SKM-1 treated with dmso at 0.1 percent for 144 hours (cell line): ENCODE measurements around the gene YWHAE.
"Not testable (repeated sequence)": the region's sequence is repeated elsewhere in the genome, so short reads cannot be mapped to it uniquely, and the experiment has no call there.

ENCODE experiments used
- DNase-seq: peaks from one replicate; lab custom pipeline; 2025; ENCODE audit not compliant: unreplicated experiment; lab: John Stamatoyannopoulos, UW

The YWHAE gene

GRCh38 chr17:1413281-1413791 lies 13.3 kb upstream of the YWHAE start:
- DNase-seq = no peak

- DNase-seq = no peak
Measured at GRCh38 chr17:1412185-1413110, 12.4 kb upstream of the YWHAE start.

GRCh38 chr17:1402262-1402586 lies 2.2 kb upstream of the YWHAE start:
- no peak for DNase-seq

GRCh38 chr17:1398931-1399678 lies 917 bp downstream of the YWHAE start:
- no peak for DNase-seq

GRCh38 chr17:1398028-1398427 lies 2.0 kb downstream of the YWHAE start:
- DNase-seq = no peak

GRCh38 chr17:1395876-1396665 lies 4.0 kb downstream of the YWHAE start:
- DNase-seq = not testable (repeated sequence)

GRCh38 chr17:1391577-1391976 lies 8.4 kb downstream of the YWHAE start:
- no peak for DNase-seq

- DNase-seq = no peak
Measured at GRCh38 chr17:1390432-1391367, 9.3 kb downstream of the YWHAE start.

GRCh38 chr17:1387490-1388227 lies 12.4 kb downstream of the YWHAE start:
- DNase-seq = not testable (repeated sequence)

- DNase-seq = not testable (repeated sequence)
Measured at GRCh38 chr17:1386675-1387190, 13.3 kb downstream of the YWHAE start.

GRCh38 chr17:1386265-1386664 lies 13.8 kb downstream of the YWHAE start:
- no peak for DNase-seq

GRCh38 chr17:1385861-1386260 lies 14.2 kb downstream of the YWHAE start:
- DNase-seq = no peak

GRCh38 chr17:1384905-1385435 lies 15.1 kb downstream of the YWHAE start:
- DNase-seq = no peak

GRCh38 chr17:1379930-1380313 lies 20.1 kb downstream of the YWHAE start:
- DNase-seq = no peak

- no peak for DNase-seq
Measured at GRCh38 chr17:1379208-1379929, 20.7 kb downstream of the YWHAE start.

- not testable (repeated sequence) for DNase-seq
Measured at GRCh38 chr17:1378476-1378860, 21.6 kb downstream of the YWHAE start.

GRCh38 chr17:1377334-1377733 lies 22.7 kb downstream of the YWHAE start:
- no peak for DNase-seq

- DNase-seq = no peak
Measured at GRCh38 chr17:1376061-1376460, 24.0 kb downstream of the YWHAE start.
